ENCODE measurements around the gene TTC14.

- TF ChIP-seq ZC3H10 (CRISPR knock-in tag; IDR thresholded peaks at IDR 0.05) (no peak), ZNF8 (CRISPR knock-in tag; IDR thresholded peaks at IDR 0.05) (no peak), OSR1 (CRISPR knock-in tag; IDR thresholded peaks at IDR 0.05) (no peak), TOX (CRISPR knock-in tag; IDR thresholded peaks at IDR 0.05; ENCODE audit: borderline replicate concordance) (no peak), CSRNP3 (CRISPR knock-in tag; IDR thresholded peaks at IDR 0.05) (no peak), ARNTL (CRISPR knock-in tag; IDR thresholded peaks at IDR 0.05; ENCODE audit: borderline replicate concordance, low read depth) (no peak), RARB (CRISPR knock-in tag; IDR thresholded peaks at IDR 0.05) (no peak), ISL1 (CRISPR knock-in tag; IDR thresholded peaks at IDR 0.05) (no peak), POU6F1 (CRISPR knock-in tag; IDR thresholded peaks at IDR 0.05; ENCODE audit: borderline replicate concordance, low read depth) (no peak), ZNF70 (CRISPR knock-in tag; IDR thresholded peaks at IDR 0.05) (no peak), ZFP30 (CRISPR knock-in tag; IDR thresholded peaks at IDR 0.05) (no peak), PATZ1 (CRISPR knock-in tag; IDR thresholded peaks at IDR 0.05; ENCODE audit: borderline replicate concordance) (no peak), SNAI2 (CRISPR knock-in tag; IDR thresholded peaks at IDR 0.05) (no peak), GLIS3 (CRISPR knock-in tag; IDR thresholded peaks at IDR 0.05) (no peak)
These were observed 1.5 kb upstream of the TTC14 start for GRCh38 chr3:180600473-180600872.
